ENCODE results near the gene DEAF1. TPM values are rescaled to one million over a fixed set of nuclear protein-coding genes. Genes with fewer than 3 reads are reported as not detected.
A peak's percentile ranks its signal among the peaks of the same experiment; 100 is the strongest.

Gene DEAF1
- total and polyA plus RNA-seq, 2 of the 13 experiments (the other 11 are each of a cell fraction or from before 2014, with no cell fraction given): 22.3 to 29.6 TPM

DNA sequence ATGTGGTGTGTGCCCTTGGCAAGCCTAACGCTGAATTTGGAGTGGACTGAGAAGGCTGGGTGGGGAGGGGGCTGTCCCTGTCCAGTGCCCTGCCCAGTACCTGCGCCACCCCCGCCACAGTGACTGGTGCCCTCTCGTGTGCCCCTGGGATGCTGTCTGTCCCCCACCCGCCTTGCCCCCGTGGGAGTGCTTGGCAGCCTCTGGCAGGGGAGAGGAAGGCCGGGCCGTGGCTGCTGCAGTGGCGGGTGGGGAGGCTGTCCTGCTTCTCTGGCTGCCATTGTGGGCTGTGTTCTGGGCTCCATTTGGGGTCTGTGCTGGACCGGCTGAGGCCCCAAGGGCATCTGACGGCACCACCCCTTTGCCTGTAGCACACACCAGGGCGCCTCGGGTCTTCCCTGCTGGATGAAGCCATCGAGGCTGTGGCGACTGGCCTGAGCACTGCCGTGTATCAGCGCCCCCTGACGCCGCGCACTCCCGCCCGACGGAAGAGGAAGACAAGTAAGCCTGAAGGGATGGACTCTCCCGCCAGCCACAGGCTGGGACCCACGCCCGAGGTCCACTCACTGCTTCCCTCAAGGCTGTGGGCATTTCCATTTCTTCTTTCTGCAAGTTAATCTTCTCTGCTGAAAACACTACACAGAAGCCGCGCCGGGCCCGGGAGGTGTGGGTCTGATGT, 96.9 kb downstream of the DEAF1 start:
- peaks cover 4% of the 10 kb centered on the region; the same call in 1 of the 2 replicates for H4K20me1 ChIP-seq (ENCODE audit: insufficient read depth, low read length)
- WGBS (ENCODE audit: low lambda C conversion rate): 97% methylated on average over 25 of the region's 30 CpGs
- H3K4me2 ChIP-seq (ENCODE audit: low read depth, low read length): no peak overlapping the region
- intact Hi-C loops (cut with micrococcal nuclease; ENCODE audit: unreplicated experiment) (no loop called here), in situ Hi-C loops (cut with HindIII; ENCODE audit: extremely low pct_ligation_motif_present, low pct_unique_long_range_greater_than_20kb) (loop anchor here (5.0 kb wide), 1 partner anchor 41 kb away; no protein-coding TSS in a partner anchor)
- no TSS peak for BruUV-seq (replicated peaks)
- ChIA-PET POLR2A (no interaction called here), CTCF (ENCODE audit: low intra/inter-chr PET ratio, low total read pairs) (no interaction called here)
- no peak for FAIRE-seq
- H3K9me3 ChIP-seq (ENCODE audit: low read length): no peaks in the 10 kb centered on the region
- no peak overlapping the region for H3K9ac ChIP-seq (ENCODE audit: insufficient read depth, low read depth, low read length)
- H3K79me2 ChIP-seq (ENCODE audit: insufficient read depth, low read length): peaks cover 2% of the 10 kb centered on the region
- H3K4me1 ChIP-seq (ENCODE audit: insufficient read depth, low read length): peaks cover 12% of the 10 kb centered on the region
- H3K27ac ChIP-seq (ENCODE audit: extremely low read length, insufficient read depth, low read length): no peak overlapping the region
- H2AFZ ChIP-seq (ENCODE audit: low read length): no peak overlapping the region
- no peak for DNase-seq (ENCODE audit: low spot score)
- TF ChIP-seq LRRFIP1 (CRISPR knock-in tag; conservative IDR thresholded peaks at IDR 0.05) (no peak), RBFOX2 (IDR thresholded peaks at IDR 0.05; ENCODE audit: low read depth, low read length) (0 out of 2 replicates have a peak, but pooled peaks have one; percentile 23), AGO2 (optimal IDR thresholded peaks at IDR 0.05; ENCODE audit: low read depth, low read length) (peak; percentile 84), MLX (CRISPR knock-in tag; IDR thresholded peaks at IDR 0.05) (no peak)
- peaks cover 45 to 87% of the 10 kb centered on the region in 2 experiments for H3K36me3 ChIP-seq (replicated peaks in 1 of 2; ENCODE audit: control insufficient read depth in 1 of 2, insufficient read depth in 2 of 2, low read length in 2 of 2)
- H3K27me3 ChIP-seq (ENCODE audit: control insufficient read depth in 1 of 2, insufficient read depth in 2 of 2, low read length in 2 of 2): no peaks in the 10 kb centered on the region
- H3K4me3 ChIP-seq (replicated peaks in 1 of 3; ENCODE audit: insufficient read depth in 1 of 3, low read depth in 2 of 3, low read length in 3 of 3): no peak overlapping the region
- no peak for ATAC-seq
